NCI-H460 (cell line): ENCODE measurements around the gene ATXN7L3. TPM values are rescaled to one million over a fixed set of nuclear protein-coding genes. Genes with fewer than 3 reads are reported as not detected.
"Not testable (repeated sequence)": the region's sequence is repeated elsewhere in the genome, so short reads cannot be mapped to it uniquely, and the experiment has no call there.

ENCODE experiments used
- DNase-seq: peaks from one replicate; pipeline ENCODE4 v3.0.0-alpha.2; 2016; ENCODE audit warnings: low read depth; ENCODE audit errors: extremely low read depth
- polyA plus RNA-seq: library from polyadenylated mRNA; depleted of rRNA; stranded (reverse); fragments of >200 nt; gene quantifications from 2 replicates; pipeline ENCODE4 v1.2.3, GENCODE V29; 2014; cell fraction: nucleus; rRNA removed
- total RNA-seq: library from RNA; depleted of rRNA; stranded (reverse); fragments of >200 nt; shearing (Covaris generic); gene quantifications from 2 replicates; pipeline ENCODE4 v1.2.3, GENCODE V29; 2014; rRNA removed

The ATXN7L3 gene, protein sequence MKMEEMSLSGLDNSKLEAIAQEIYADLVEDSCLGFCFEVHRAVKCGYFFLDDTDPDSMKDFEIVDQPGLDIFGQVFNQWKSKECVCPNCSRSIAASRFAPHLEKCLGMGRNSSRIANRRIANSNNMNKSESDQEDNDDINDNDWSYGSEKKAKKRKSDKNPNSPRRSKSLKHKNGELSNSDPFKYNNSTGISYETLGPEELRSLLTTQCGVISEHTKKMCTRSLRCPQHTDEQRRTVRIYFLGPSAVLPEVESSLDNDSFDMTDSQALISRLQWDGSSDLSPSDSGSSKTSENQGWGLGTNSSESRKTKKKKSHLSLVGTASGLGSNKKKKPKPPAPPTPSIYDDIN
- 42.0 and 44.1 TPM in 2 replicates for total RNA-seq
- 50.7 and 56.5 TPM in 2 replicates for polyA plus RNA-seq

- DNase-seq, result peak; percentile 97
Observed at GRCh38 chr17:44199553-44200477, at the start of gene ATXN7L3. Gene ATXN7L3, minus strand, starts transcription at chr17:44199884. Its CDS starts 1,814 bp downstream, at chr17:44198070.

DNA sequence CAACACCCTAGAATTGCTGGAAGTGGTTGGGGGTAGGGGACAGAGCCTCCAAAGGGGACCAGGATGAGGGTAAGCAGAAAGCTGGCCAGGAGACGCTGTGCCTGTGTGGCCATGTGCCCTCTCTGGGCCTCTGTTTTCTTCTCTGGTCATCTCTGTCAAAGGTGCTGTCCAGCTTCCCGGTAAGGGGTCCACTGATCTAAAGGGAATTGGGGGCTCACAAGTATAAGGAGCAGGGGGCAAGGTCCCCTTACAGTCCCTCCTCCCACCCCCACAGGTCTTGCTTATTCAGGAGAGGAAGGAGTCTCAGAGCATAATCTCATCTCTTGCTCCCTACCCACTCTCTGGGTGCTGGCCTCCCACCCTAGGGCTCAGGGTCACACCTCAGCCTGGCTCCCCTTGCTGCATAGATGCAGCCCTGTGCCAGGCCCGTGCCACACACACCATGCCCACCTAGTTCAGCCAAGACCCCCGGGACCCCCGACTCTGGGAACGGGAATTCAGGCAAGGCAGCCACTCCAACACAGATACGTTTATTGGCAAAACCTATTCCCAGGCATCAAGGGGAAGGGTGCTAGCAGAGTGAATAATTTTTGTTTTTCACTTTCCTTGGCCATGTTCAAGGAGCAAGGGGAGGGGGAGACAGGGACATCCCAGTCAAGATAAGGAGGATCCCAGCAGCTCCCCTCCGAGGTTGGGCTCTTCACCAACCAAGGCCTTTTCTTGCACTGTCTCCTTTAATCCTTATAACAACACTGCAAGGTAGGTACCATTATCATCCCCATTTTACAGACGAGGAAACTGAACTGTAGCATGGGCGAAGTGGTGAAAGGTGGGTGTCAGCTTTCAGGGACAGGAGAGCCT is 48.4 kb upstream of the ATXN7L3 start:
- DNase-seq, result no peak

GRCh38 chr17:44247440-44247841 is 47.8 kb upstream of the ATXN7L3 start:
- no peak for DNase-seq

DNA sequence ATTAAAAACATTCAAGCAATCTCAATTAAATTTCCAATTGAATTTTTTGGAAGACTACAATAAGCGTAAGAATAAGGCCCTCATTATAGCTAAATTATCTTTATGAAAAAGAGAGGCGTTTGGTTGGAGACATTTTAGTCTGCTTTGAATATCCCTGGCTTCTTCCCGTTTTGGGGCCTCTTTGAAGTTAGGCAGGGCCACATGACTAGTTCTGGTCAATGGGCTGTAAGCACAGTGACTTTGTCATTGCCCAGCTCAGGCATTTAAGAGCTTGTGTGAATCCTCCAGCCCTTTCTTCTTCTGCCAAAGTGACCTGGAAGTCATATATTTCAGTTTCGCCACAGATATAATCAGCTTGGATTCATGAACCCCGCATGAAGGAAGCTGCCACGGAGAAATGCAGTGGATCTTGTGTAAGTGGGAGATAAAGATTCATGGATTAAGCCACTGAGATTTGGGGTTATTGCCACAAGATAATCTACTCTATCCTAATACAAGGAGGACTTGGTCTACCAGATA is 41.5 kb upstream of the ATXN7L3 start:
- DNase-seq, result no peak

DNA sequence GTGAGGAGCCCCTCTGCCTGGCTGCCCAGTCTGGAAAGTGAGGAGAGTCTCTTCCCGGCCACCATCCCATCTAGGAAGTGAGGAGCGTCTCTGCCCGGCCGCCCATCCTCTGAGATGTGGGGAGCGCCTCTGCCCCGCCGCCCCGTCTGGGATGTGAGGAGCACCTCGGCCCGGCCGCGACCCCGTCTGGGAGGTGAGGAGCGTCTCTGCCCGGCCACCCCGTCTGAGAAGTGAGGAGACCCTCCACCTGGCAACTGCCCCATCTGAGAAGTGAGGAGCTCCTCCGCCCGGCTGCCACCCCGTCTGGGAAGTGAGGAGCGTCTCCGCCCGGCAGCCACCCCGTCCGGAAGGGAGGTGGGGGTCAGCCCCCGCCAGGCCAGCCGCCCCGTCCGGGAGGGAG is 38.2 kb upstream of the ATXN7L3 start:
- DNase-seq, result not testable (repeated sequence)

GRCh38 chr17:44236444-44236991 is 36.8 kb upstream of the ATXN7L3 start:
- DNase-seq, result no peak

GRCh38 chr17:44235583-44235936 is 35.9 kb upstream of the ATXN7L3 start:
- no peak for DNase-seq

DNA sequence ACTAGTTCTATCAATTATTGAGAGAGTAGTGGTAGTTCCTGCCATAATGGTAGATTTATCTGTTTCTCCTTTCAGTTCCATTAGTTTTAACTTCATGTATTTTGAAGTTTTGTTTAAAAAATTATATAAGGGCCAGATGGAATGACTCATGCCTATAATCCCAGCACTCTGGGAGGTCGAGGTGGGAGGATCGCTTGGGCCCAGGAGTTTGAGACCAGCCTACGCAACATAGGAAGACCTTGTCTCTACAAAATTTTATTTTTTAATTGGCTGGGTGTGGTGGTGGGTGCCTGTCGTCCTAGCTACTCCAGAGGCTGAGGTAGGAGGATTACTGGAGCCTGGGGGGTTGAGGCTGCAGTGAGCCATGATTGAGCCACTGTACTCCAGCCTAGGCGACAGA is 33.9 kb upstream of the ATXN7L3 start:
- no peak for DNase-seq

DNA sequence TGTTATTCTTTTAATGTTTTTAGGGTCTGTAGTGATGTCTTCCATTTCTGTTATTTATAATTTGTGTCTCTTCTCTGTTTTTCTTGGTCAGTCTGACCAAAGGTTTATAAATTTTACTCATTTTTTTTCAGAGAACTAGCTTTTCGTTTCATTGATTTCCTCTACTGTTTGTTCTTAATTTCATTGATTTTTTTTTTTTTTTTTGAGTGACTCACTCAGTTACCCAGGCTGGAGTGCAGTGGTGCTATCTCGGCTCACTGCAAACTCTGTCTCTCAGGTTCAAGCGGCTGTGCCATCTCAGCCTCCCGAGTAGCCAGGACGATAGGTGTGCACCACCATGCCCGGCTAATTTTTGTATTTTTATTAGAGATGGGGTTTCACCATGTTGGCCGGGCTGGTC is 32.4 kb upstream of the ATXN7L3 start:
- DNase-seq, result no peak

DNA sequence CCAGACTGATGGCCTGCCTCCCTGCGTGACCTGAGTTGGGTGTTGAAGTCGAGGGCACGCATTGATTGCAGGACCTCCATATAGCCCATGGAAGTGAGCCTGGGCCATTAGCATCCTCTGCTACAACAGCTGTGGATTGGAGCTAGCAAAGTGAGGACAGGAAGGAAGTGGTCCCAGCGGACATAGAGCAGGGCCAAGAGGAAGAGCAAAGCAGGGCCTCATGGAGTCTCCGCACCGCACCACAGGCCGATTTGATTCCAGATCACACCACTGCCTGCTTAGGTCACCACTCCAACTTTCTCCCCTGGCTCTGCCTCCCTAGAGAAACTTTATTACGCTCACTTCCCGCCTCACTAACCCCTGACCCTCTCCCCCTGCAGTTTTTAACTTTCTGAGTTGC is 30.5 kb upstream of the ATXN7L3 start:
- no peak for DNase-seq

GRCh38 chr17:44229090-44229489 is 29.4 kb upstream of the ATXN7L3 start:
- DNase-seq, result no peak

GRCh38 chr17:44223541-44224071 is 23.9 kb upstream of the ATXN7L3 start:
- DNase-seq, result no peak

DNA sequence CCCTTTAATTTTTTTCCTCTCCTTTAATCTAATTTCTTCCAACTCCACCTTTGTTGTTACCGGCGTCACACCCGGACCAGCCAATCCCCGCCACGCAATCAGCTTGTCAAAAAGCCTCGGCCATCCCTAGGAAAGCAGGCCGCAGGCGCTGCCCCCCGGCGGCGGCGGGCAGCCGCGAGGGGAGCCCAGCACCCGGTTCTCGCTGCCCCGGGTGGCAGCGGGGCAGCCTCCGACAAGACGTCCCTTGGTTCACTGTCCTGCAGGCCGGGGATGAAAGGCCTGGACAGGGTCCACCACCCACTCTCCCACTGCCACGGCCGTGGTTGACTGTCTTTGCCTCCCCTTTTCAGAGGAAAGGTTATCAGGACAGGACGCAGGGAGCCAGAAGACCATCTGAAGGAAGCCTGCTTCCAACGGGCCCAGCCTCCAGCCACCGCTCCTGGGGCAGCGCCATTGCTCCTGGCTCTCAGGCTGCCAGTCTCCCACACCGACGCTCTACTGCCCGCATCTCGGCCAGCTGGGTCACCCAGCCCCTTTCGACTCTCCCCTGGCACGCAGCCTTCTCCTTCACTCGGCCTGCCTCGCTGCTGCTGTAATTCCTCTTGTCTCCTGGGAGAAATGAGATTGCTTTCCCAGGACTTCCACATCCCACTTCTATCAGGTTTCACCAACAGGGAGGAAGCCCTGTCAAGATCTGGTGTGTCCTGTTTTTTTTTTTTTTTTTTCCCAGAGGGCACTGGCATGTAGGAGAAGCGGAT is 22.6 kb upstream of the ATXN7L3 start:
- DNase-seq, result peak; percentile 58

DNA sequence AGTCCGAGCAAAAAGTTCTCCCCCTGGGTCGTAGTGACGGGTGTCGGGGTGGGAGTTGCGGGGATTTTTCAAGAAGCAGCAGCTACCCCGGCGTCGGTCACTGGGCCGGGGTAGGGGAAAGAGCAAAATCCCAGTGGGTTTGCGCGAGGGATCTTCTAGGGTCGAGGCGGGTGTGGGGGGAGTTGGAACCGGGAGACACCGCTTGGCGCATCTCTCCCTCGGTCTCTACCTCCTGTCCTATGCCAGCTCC is 22.1 kb upstream of the ATXN7L3 start:
- no peak for DNase-seq

DNA sequence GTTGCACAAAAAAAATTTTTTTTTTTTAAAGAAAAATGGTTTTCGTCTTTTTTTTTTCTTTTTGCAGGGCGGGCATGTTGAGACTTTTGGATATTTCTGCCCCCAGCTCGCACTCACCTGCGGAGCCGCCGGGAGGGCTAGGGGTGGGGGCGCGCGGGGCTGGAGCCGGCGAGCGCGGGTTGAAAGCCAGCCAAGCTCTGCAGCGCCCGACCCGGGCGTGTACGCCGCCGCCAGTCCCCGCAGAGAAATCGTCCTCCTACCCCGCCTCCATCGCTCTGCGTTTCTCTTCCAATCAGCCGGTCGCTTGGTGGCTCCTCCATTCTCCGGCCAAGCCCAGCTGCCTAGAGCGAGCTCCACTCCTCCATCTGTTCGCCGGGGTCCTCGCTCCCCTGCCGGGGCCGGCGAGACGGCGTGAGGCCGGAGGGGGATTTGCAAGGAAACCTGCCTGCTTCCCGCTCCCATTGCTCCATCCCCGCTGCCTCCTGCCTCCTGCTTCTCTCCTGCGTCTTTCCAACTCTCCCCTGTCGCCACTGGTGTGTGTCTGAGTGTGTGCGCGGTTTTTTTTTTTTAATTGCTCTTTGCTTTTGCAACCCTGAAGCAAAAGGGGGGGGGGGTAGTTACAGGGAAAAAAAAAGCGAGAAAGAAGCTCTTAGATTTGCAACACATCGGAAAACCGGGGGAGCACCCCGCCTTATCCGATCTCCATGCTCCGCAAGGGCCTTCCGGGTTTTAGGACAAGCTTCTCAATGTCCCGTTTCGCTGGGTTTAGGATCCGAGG is 21.6 kb upstream of the ATXN7L3 start:
- peak; percentile 61 for DNase-seq

DNA sequence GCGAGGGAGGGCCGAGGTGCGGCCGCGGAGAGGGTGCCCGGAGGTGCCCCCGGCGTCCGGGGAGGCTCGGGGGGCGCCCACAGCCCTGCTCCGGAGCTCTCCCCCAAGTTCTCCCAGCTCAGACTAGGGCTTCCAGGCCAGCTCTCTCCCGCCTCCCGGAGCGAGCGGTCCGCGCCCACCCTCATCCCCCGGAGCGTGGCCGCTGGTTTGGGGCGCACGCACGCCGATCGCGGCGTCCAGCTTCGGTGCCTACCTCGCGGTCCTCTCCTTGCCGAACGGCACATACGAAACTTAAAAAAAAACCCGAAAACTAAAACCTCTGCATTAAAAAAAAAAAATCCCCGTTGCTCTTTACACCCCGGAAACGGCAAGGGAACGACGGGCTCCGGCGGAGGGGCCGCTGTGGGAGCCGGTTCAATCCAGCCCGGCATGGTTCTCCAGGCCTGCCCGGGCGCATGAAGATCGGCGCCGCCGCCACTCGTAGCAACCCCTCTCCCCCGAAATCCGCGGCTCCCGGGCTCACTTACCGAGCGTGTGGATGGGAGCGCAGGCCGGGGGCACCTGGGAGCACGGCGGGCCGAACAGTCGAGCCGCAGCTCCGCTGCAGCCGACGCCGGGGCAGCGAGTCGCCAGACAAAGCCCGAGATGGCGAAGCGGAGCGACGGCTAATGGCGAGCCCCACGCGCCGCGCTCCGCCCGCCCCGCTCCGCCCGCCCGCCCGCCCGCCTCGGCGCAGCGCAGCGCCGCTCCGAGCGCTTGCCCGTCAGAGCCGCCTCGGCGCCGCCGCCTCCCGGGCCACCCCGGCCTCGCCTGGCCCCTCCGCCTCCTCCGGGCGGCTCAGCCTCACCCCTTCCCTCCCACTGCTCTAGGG is 20.8 kb upstream of the ATXN7L3 start:
- DNase-seq, result no peak

GRCh38 chr17:44219616-44220212 is 20.0 kb upstream of the ATXN7L3 start, which contains the start of gene UBTF:
Gene UBTF, minus strand, starts transcription at chr17:44219675. Its CDS starts 1,446 bp downstream, at chr17:44218229.
- peak; percentile 52 for DNase-seq
